Muscle layer of colon (tissue), 2 donors: ENCODE measurements around the gene PNPLA7.

Experiments
- H3K27ac ChIP-seq: one replicate; pipeline ENCODE4 v1.7.0; 2013; ENCODE audit warnings: low read depth, mild to moderate bottlenecking, low read length, moderate library complexity
- H3K27me3 ChIP-seq, 2 donors: one replicate each; pipeline ENCODE4 v1.7.0; 2013; ENCODE audit warnings: low read length in 2 of 2, mild to moderate bottlenecking in 2 of 2; ENCODE audit not compliant: insufficient read depth in 2 of 2, control insufficient read depth in 1 of 2
- H3K36me3 ChIP-seq: one replicate; pipeline ENCODE4 v1.7.0; 2013; ENCODE audit warnings: mild to moderate bottlenecking, low read length; ENCODE audit not compliant: insufficient read depth
- H3K4me1 ChIP-seq: one replicate; pipeline ENCODE4 v1.7.0; 2013; ENCODE audit warnings: mild to moderate bottlenecking, low read length; ENCODE audit not compliant: insufficient read depth
- H3K4me3 ChIP-seq, 2 donors: one replicate each; pipeline ENCODE4 v1.7.0; 2013; ENCODE audit warnings: low read length in 2 of 2, low read depth in 1 of 2, mild to moderate bottlenecking in 1 of 2, moderate library complexity in 1 of 2
- H3K9ac ChIP-seq: one replicate; pipeline ENCODE4 v1.7.0; 2013; ENCODE audit warnings: low read length
- H3K9me3 ChIP-seq: one replicate; pipeline ENCODE4 v1.7.0; 2013; ENCODE audit warnings: mild to moderate bottlenecking, low read length
- donor health status: abdominal sarcoma.
- donor health status: Adenocarcinoma of cecum.

Gene PNPLA7

GRCh38 chr9:137583957-137584356 is 33.8 kb upstream of the PNPLA7 start:
- Histone ChIP-seq H3K9me3 (no peaks in the 10 kb centered on the region), H3K4me1 (peaks cover 4% of the 10 kb centered on the region), H3K4me3 (no peak overlapping the region), H3K36me3 (peaks cover 41% of the 10 kb centered on the region), H3K27ac (no peak overlapping the region), H3K27me3 (no peaks in the 10 kb centered on the region), H3K9ac (no peak overlapping the region)

GRCh38 chr9:137583347-137583746 is 33.1 kb upstream of the PNPLA7 start:
- Histone ChIP-seq H3K27ac (no peak overlapping the region), H3K27me3 (no peaks in the 10 kb centered on the region), H3K36me3 (peaks cover 41% of the 10 kb centered on the region), H3K4me3 (no peak overlapping the region), H3K9ac (no peak overlapping the region), H3K9me3 (no peaks in the 10 kb centered on the region), H3K4me1 (no peaks in the 10 kb centered on the region)

GRCh38 chr9:137582286-137582860 is 32.2 kb upstream of the PNPLA7 start:
- peaks cover 7% of the 10 kb centered on the region for H3K4me1 ChIP-seq
- H3K36me3 ChIP-seq = peaks cover 36% of the 10 kb centered on the region
- no peaks in the 10 kb centered on the region for H3K27me3 ChIP-seq
- H3K4me3 ChIP-seq = no peak overlapping the region
- no peak overlapping the region for H3K27ac ChIP-seq
- no peaks in the 10 kb centered on the region for H3K9me3 ChIP-seq
- no peak overlapping the region for H3K9ac ChIP-seq

- Histone ChIP-seq H3K27me3 (no peaks in the 10 kb centered on the region), H3K27ac (no peak overlapping the region), H3K4me3 (no peak overlapping the region), H3K36me3 (peaks cover 28% of the 10 kb centered on the region), H3K9me3 (no peaks in the 10 kb centered on the region), H3K4me1 (peaks cover 13% of the 10 kb centered on the region), H3K9ac (no peak overlapping the region)
Observed at GRCh38 chr9:137581361-137582285, 31.4 kb upstream of the PNPLA7 start.

- no peak overlapping the region for H3K4me3 ChIP-seq
- H3K36me3 ChIP-seq = peaks cover 25% of the 10 kb centered on the region
- peaks cover 17% of the 10 kb centered on the region for H3K4me1 ChIP-seq
- H3K9me3 ChIP-seq = no peaks in the 10 kb centered on the region
- no peak overlapping the region for H3K27ac ChIP-seq
- H3K27me3 ChIP-seq = no peaks in the 10 kb centered on the region
- H3K9ac ChIP-seq = no peak overlapping the region
Observed at GRCh38 chr9:137580954-137581322, 30.7 kb upstream of the PNPLA7 start.

GRCh38 chr9:137580209-137580953 is 30.2 kb upstream of the PNPLA7 start:
- no peak overlapping the region for H3K4me3 ChIP-seq
- H3K9me3 ChIP-seq = no peaks in the 10 kb centered on the region
- H3K4me1 ChIP-seq = peaks cover 21% of the 10 kb centered on the region
- peaks cover 25% of the 10 kb centered on the region for H3K36me3 ChIP-seq
- no peak overlapping the region for H3K9ac ChIP-seq
- no peaks in the 10 kb centered on the region for H3K27me3 ChIP-seq
- no peak overlapping the region for H3K27ac ChIP-seq

- Histone ChIP-seq H3K4me3 (peak overlapping the region; percentile 73 to 89), H3K36me3 (peaks cover 36% of the 10 kb centered on the region), H3K4me1 (peaks cover 21% of the 10 kb centered on the region)
Observed at GRCh38 chr9:137579259-137579604, 29.0 kb upstream of the PNPLA7 start.

GRCh38 chr9:137578518-137579258 is 28.5 kb upstream of the PNPLA7 start, which contains the start of gene DPH7:
DPH7 (minus strand) TSS chr9:137578925; CDS start chr9:137578777, 148 bp downstream.
- peaks cover 37% of the 10 kb centered on the region for H3K36me3 ChIP-seq

More at GRCh38 chr9:137579259-137579604, 29.0 kb upstream of the PNPLA7 start:
- H3K27me3 ChIP-seq = no peaks in the 10 kb centered on the region
- H3K9me3 ChIP-seq = no peaks in the 10 kb centered on the region
- H3K9ac ChIP-seq = no peak overlapping the region
- peak overlapping the region; percentile 93 for H3K27ac ChIP-seq

GRCh38 chr9:137575716-137576411 is 25.7 kb upstream of the PNPLA7 start:
- Histone ChIP-seq H3K9ac (no peak overlapping the region), H3K27ac (no peak overlapping the region), H3K4me1 (peaks cover 21% of the 10 kb centered on the region), H3K36me3 (peaks cover 33% of the 10 kb centered on the region), H3K9me3 (no peaks in the 10 kb centered on the region), H3K27me3 (no peaks in the 10 kb centered on the region), H3K4me3 (no peak overlapping the region)

More at GRCh38 chr9:137578518-137579258, 28.5 kb upstream of the PNPLA7 start, which contains the start of gene DPH7:
- no peaks in the 10 kb centered on the region for H3K27me3 ChIP-seq
- H3K4me3 ChIP-seq = peak within 1 kb of the TSS; percentile 73 to 89
- peak within 1 kb of the TSS; percentile 93 for H3K27ac ChIP-seq
- peaks cover 21% of the 10 kb centered on the region for H3K4me1 ChIP-seq
- peak within 1 kb of the TSS; percentile 57 for H3K9ac ChIP-seq
- H3K9me3 ChIP-seq = no peaks in the 10 kb centered on the region

GRCh38 chr9:137575364-137575715 is 25.1 kb upstream of the PNPLA7 start:
- peaks cover 38% of the 10 kb centered on the region for H3K36me3 ChIP-seq
- H3K9ac ChIP-seq = no peak overlapping the region
- no peak overlapping the region for H3K27ac ChIP-seq
- H3K27me3 ChIP-seq = no peaks in the 10 kb centered on the region
- H3K4me1 ChIP-seq = peaks cover 21% of the 10 kb centered on the region
- no peaks in the 10 kb centered on the region for H3K9me3 ChIP-seq
- no peak overlapping the region for H3K4me3 ChIP-seq
